RWPE2 (cell line): Measurements from ENCODE around the gene MICAL2.

Experiments
- ATAC-seq: fragments of 200-7000 bp; cut with Tn5 transposase; 3 replicates; pipeline ENCODE4 v1.9.1; 2021; ENCODE audit warnings: low read depth
- DNase-seq: peaks from one replicate; pipeline ENCODE4 v3.0.0-alpha.2; 2020; ENCODE audit warnings: low spot score
- H3K27ac ChIP-seq: fragments of 450-650 bp; 2 replicates; pipeline ENCODE4 v1.5.1; 2017; ENCODE audit warnings: mild to moderate bottlenecking; ENCODE audit not compliant: poor library complexity, severe bottlenecking
- H3K27me3 ChIP-seq: fragments of 250-450 bp; sonication (Bioruptor Pico); 2 replicates; pipeline ENCODE4 v1.5.1; 2021; ENCODE audit warnings: mild to moderate bottlenecking, moderate library complexity; ENCODE audit not compliant: insufficient read depth, poor library complexity, severe bottlenecking
- H3K36me3 ChIP-seq: fragments of 250-450 bp; sonication (Bioruptor Pico); 2 replicates; pipeline ENCODE4 v1.5.1; 2020; ENCODE audit warnings: low read depth, mild to moderate bottlenecking, moderate library complexity
- H3K4me1 ChIP-seq: fragments of 250-450 bp; sonication (Bioruptor Pico); 2 replicates; pipeline ENCODE4 v1.5.1; 2021; ENCODE audit warnings: mild to moderate bottlenecking, moderate library complexity; ENCODE audit not compliant: insufficient read depth, poor library complexity, severe bottlenecking
- H3K4me3 ChIP-seq: fragments of 250-450 bp; sonication (Bioruptor Pico); 2 replicates; pipeline ENCODE4 v1.5.1; 2021; ENCODE audit warnings: mild to moderate bottlenecking, moderate library complexity; ENCODE audit not compliant: severe bottlenecking
- H3K9me3 ChIP-seq: fragments of 250-450 bp; sonication (Bioruptor Pico); 2 replicates; pipeline ENCODE4 v1.5.1; 2021; ENCODE audit warnings: mild to moderate bottlenecking, moderate library complexity; ENCODE audit not compliant: severe bottlenecking
- TF ChIP-seq, protein P1 (sequence below): fragments of 450-650 bp; IDR thresholded peaks from one replicate; pipeline ENCODE4 v1.5.1; 2017; ENCODE audit warnings: mild to moderate bottlenecking, moderate library complexity; ENCODE audit not compliant: poor library complexity, severe bottlenecking

Gene MICAL2

GRCh38 chr11:12064954-12065280 lies 45.5 kb upstream of the MICAL2 start:
- Histone ChIP-seq H3K27me3 (no peaks in the 10 kb centered on the region), H3K9me3 (no peaks in the 10 kb centered on the region), H3K27ac (peak overlapping the region; percentile 97), H3K36me3 (no peaks in the 10 kb centered on the region), H3K4me1 (peaks cover 30% of the 10 kb centered on the region), H3K4me3 (no peak overlapping the region)
- ATAC-seq (no peak), DNase-seq (no peak)
- TF ChIP-seq, protein P1, sequence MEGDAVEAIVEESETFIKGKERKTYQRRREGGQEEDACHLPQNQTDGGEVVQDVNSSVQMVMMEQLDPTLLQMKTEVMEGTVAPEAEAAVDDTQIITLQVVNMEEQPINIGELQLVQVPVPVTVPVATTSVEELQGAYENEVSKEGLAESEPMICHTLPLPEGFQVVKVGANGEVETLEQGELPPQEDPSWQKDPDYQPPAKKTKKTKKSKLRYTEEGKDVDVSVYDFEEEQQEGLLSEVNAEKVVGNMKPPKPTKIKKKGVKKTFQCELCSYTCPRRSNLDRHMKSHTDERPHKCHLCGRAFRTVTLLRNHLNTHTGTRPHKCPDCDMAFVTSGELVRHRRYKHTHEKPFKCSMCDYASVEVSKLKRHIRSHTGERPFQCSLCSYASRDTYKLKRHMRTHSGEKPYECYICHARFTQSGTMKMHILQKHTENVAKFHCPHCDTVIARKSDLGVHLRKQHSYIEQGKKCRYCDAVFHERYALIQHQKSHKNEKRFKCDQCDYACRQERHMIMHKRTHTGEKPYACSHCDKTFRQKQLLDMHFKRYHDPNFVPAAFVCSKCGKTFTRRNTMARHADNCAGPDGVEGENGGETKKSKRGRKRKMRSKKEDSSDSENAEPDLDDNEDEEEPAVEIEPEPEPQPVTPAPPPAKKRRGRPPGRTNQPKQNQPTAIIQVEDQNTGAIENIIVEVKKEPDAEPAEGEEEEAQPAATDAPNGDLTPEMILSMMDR: no peak

DNA sequence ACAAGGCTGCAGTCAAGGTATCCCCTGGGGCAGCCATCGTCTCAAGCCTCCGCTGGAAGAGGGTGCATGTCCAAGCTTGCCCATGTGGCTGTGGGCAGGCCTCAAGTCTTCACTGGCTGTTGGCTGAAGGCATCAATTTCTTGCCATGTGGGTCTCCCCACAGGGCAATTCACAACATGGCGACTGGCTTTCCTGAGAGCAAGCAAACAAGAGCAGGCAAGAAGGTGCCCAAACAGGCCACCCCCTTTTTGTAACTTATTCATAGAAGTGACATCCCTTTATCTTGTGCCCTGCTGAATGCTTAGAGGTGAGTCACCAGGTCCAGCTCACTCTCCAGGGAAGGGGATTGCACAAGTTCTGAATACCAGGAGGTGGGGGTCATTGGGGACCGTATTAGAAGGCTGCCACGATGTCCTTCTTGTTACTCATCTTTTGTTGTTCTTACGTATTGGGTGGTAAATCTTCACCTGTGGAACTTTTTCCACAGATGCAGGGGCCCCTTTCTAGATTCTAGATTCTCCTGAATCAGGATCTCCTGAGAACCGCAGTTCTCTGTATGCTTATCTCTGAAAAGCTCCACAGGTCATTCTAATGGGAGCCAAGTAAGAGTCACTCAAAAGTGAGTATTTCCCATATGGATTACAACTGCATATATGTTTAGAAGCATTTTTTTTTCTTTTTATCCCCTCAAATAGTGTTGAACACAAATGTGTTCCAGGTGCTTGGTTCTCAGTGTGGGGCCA lies 44.2 kb upstream of the MICAL2 start:
- TF ChIP-seq, protein P1: no peak
- peak; percentile 84 for ATAC-seq
- H3K9me3 ChIP-seq: no peaks in the 10 kb centered on the region
- H3K4me3 ChIP-seq: no peak overlapping the region
- peak overlapping the region; percentile 97 for H3K27ac ChIP-seq
- H3K36me3 ChIP-seq: no peaks in the 10 kb centered on the region
- DNase-seq: peak; percentile 91
- H3K27me3 ChIP-seq: no peaks in the 10 kb centered on the region
- peaks cover 30% of the 10 kb centered on the region for H3K4me1 ChIP-seq

GRCh38 chr11:12066799-12067508 lies 43.4 kb upstream of the MICAL2 start:
- H3K9me3 ChIP-seq: no peaks in the 10 kb centered on the region
- H3K4me3 ChIP-seq: no peak overlapping the region
- no peak for DNase-seq
- no peaks in the 10 kb centered on the region for H3K36me3 ChIP-seq
- peaks cover 30% of the 10 kb centered on the region for H3K4me1 ChIP-seq
- H3K27me3 ChIP-seq: no peaks in the 10 kb centered on the region
- peak overlapping the region; percentile 97 for H3K27ac ChIP-seq
- peak; percentile 57 for ATAC-seq
- TF ChIP-seq, protein P1: no peak

DNA sequence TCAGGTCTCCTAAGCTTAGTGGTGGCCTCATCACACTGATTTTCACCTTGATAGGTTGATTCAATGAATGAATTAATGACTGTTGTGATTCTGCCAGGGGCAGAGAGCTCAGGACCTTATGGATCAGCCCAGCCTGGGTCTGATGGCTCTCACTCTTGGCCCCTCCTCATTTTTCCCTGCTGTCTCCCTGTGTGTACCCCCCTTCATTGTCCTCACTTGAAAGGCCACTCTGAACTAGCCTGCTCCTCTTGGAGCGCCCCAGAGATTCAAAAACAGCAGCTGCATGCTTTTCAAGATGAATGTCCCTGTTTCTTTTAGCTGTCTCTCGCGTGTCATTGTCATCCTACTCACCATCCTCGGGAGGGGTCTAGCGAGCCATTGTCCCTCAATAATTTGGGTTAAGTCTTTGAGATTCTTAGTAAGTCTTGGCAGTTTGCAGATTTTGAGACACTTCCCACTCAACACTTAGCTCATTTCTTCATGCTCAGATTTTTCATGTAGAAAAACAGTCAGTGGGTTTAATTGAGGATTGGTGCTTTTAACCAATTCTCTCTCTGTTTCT lies 42.5 kb upstream of the MICAL2 start:
- Histone ChIP-seq H3K9me3 (no peaks in the 10 kb centered on the region), H3K4me1 (peaks cover 30% of the 10 kb centered on the region), H3K27ac (peak overlapping the region; percentile 97), H3K27me3 (no peaks in the 10 kb centered on the region), H3K36me3 (no peaks in the 10 kb centered on the region), H3K4me3 (no peak overlapping the region)
- DNase-seq (no peak), ATAC-seq (no peak)
- TF ChIP-seq, protein P1: no peak
